GM18499 (cell line): ENCODE results near the gene BCL11A.

Experiments
- ATAC-seq: cut with Tn5 transposase; IDR thresholded peaks from one replicate; pipeline ENCODE4 v1.9.1; 2021; ENCODE audit warnings: moderate number of reproducible peaks; ENCODE audit not compliant: insufficient read depth, unreplicated experiment

BCL11A gene

GRCh38 chr2:60548311-60548710 lies 5.1 kb downstream of the BCL11A start:
- no peak for ATAC-seq

- no peak for ATAC-seq
These were observed 5.6 kb downstream of the BCL11A start for GRCh38 chr2:60547841-60548240.

- ATAC-seq = no peak
These were observed 6.6 kb downstream of the BCL11A start for GRCh38 chr2:60546756-60547420.

- peak; percentile 38 for ATAC-seq
These were observed 8.4 kb downstream of the BCL11A start for GRCh38 chr2:60544954-60545560.

- no peak for ATAC-seq
These were observed 9.4 kb downstream of the BCL11A start for GRCh38 chr2:60544062-60544461.

GRCh38 chr2:60541056-60541651 lies 12.3 kb downstream of the BCL11A start:
- ATAC-seq = no peak

- ATAC-seq = no peak
These were observed 13.4 kb downstream of the BCL11A start for GRCh38 chr2:60540074-60540473.

- no peak for ATAC-seq
These were observed 14.3 kb downstream of the BCL11A start for GRCh38 chr2:60539140-60539539.

- no peak for ATAC-seq
These were observed 15.4 kb downstream of the BCL11A start for GRCh38 chr2:60538101-60538500.

GRCh38 chr2:60536746-60537145 lies 16.7 kb downstream of the BCL11A start:
- ATAC-seq = no peak

- ATAC-seq = peak; percentile 62
These were observed 17.7 kb downstream of the BCL11A start for GRCh38 chr2:60535685-60536312.

GRCh38 chr2:60534892-60535684 lies 18.4 kb downstream of the BCL11A start:
- no peak for ATAC-seq

GRCh38 chr2:60534052-60534685 lies 19.3 kb downstream of the BCL11A start:
- ATAC-seq = no peak

GRCh38 chr2:60533101-60534051 lies 20.1 kb downstream of the BCL11A start:
- ATAC-seq = no peak

GRCh38 chr2:60532421-60532820 lies 21.0 kb downstream of the BCL11A start:
- ATAC-seq = no peak

GRCh38 chr2:60531701-60532133 lies 21.7 kb downstream of the BCL11A start:
- ATAC-seq = no peak

- ATAC-seq = no peak
These were observed 22.7 kb downstream of the BCL11A start for GRCh38 chr2:60530660-60531281.

GRCh38 chr2:60529785-60530627 lies 23.4 kb downstream of the BCL11A start:
- ATAC-seq = no peak
